Thyroid gland (tissue), 4 donors: ENCODE measurements around the gene NAT8L. TPM values are rescaled to one million over a fixed set of nuclear protein-coding genes. Genes with fewer than 3 reads are reported as not detected.

Experiments used
- DNase-seq, 2 donors: peaks; one replicate each; pipeline ENCODE4 v3.0.0-alpha.2; 2019
- H3K27ac ChIP-seq, 3 donors: fragments of 200-600 bp; sonication (generic); 1 replicate in 2 of 3; 2 replicates in 1 of 3; pipeline ENCODE4 v1.5.1; 2016 to 2019; ENCODE audit warnings: mild to moderate bottlenecking in 1 of 3, moderate library complexity in 1 of 3
- H3K27me3 ChIP-seq: fragments of 200-600 bp; sonication (generic); one replicate; pipeline ENCODE4 v1.5.1; 2019
- H3K36me3 ChIP-seq, 2 donors: fragments of 200-600 bp; sonication (generic); one replicate each; pipeline ENCODE4 v1.5.1; 2016 to 2019
- H3K4me1 ChIP-seq, 2 donors: fragments of 200-600 bp; sonication (generic); one replicate each; pipeline ENCODE4 v1.5.1; 2017 to 2019
- H3K4me3 ChIP-seq, 3 donors: fragments of 200-600 bp; sonication (generic); replicated peaks in 1 of 3; 1 replicate in 2 of 3; 2 replicates in 1 of 3; pipeline ENCODE4 v1.5.1; 2016; ENCODE audit warnings: mild to moderate bottlenecking in 1 of 3
- H3K9me3 ChIP-seq: fragments of 200-600 bp; sonication (generic); one replicate; pipeline ENCODE4 v1.5.1; 2017
- POLR2A ChIP-seq, 2 donors: fragments of 450-650 bp; IDR thresholded peaks; one replicate each; pipeline ENCODE4 v1.6.1; 2017; ENCODE audit warnings: antibody characterized with exemption in 2 of 2, mild to moderate bottlenecking in 2 of 2, moderate library complexity in 1 of 2
- WGBS, 2 donors: methylation state at CpG; one replicate each; pipeline ENCODE4 v1.1.5; 2017; 5-methylcytosine and 5-hydroxymethylcytosine counted together
- intact Hi-C: fragments of 100-400 bp; cut with DNase I; formaldehyde crosslinking; loops from one replicate; pipeline ENCODE4 v1.15.1; 2023
- total RNA-seq, 4 donors: library from RNA; depleted of rRNA; stranded (reverse); fragments of >200 nt; gene quantifications; one replicate each; pipeline ENCODE4 v1.2.3, GENCODE V29; 2016
- TF ChIP-seq, protein P1 (sequence below), 6 experiments: fragments of 200-600 bp in 3 of 6; fragments of 450-650 bp in 3 of 6; sonication (generic) in 3 of 6; IDR thresholded peaks; one replicate each; pipeline ENCODE4 v1.5.1; 2016 to 2019; ENCODE audit warnings: antibody characterized with exemption in 6 of 6, mild to moderate bottlenecking in 2 of 6, inconsistent platforms in 1 of 6, moderate library complexity in 1 of 6

The NAT8L gene
- total RNA-seq, 4 donors from 2014 or later: 1.3 to 1.8 (median 1.5) TPM

DNA sequence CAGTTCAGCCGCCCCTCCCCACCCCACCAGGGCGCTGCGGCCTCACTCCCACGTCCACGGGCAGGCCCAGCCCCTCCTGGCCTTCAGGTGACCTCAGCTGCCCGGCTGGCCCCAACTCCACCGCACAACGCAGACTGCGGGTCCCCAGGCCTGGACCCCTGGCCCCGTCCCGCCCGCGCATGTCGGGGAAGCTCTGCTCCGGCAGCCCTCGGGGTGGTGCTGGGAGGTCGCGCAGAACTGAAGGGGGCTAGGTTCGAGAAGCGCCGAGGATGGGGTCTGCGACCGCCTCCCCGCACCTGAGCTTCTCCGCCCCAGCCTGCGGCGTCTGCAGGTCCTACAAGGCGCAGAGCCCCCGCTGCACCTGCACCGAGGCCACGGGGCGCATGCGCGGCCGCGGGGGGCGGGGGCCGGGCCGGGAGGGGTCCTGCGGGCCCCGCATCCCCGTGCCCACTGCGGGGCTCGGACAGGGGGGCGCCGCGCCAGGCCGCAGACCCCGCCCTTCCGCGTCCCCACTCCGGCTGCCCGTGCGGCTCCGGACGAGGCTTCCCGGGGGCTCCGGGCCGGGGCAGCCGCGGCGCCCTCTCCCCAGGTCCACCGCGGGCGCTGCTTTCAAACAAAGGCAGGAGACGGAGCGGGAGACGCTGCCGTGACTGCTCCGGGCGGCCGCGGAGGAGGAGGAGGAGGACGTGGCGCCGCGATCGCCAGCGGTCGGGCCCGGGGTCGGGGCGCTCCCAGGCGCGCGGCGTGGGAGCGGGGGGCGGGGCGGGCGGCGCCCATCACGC is 672 bp upstream of the NAT8L start:
- WGBS, 2 donors: 2% methylated on average over 10 to 11 of the region's 93 CpGs
- Histone ChIP-seq H3K27ac (no peak overlapping the region), H3K36me3 (no peaks in the 10 kb centered on the region), H3K27me3 (no peaks in the 10 kb centered on the region), H3K4me3 (peak overlapping the region in 1 of 3 donors; percentile 28), H3K4me1 (peaks cover 0 to 15% of the 10 kb centered on the region in 2 donors), H3K9me3 (no peaks in the 10 kb centered on the region)
- peak; percentile 13 to 23 for DNase-seq
- no peak for TF ChIP-seq POLR2A (IDR thresholded peaks at IDR 0.05)
- TF ChIP-seq, protein P1, sequence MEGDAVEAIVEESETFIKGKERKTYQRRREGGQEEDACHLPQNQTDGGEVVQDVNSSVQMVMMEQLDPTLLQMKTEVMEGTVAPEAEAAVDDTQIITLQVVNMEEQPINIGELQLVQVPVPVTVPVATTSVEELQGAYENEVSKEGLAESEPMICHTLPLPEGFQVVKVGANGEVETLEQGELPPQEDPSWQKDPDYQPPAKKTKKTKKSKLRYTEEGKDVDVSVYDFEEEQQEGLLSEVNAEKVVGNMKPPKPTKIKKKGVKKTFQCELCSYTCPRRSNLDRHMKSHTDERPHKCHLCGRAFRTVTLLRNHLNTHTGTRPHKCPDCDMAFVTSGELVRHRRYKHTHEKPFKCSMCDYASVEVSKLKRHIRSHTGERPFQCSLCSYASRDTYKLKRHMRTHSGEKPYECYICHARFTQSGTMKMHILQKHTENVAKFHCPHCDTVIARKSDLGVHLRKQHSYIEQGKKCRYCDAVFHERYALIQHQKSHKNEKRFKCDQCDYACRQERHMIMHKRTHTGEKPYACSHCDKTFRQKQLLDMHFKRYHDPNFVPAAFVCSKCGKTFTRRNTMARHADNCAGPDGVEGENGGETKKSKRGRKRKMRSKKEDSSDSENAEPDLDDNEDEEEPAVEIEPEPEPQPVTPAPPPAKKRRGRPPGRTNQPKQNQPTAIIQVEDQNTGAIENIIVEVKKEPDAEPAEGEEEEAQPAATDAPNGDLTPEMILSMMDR (IDR thresholded peaks at IDR 0.05): no peak
- intact Hi-C loops: no loop called here

DNA sequence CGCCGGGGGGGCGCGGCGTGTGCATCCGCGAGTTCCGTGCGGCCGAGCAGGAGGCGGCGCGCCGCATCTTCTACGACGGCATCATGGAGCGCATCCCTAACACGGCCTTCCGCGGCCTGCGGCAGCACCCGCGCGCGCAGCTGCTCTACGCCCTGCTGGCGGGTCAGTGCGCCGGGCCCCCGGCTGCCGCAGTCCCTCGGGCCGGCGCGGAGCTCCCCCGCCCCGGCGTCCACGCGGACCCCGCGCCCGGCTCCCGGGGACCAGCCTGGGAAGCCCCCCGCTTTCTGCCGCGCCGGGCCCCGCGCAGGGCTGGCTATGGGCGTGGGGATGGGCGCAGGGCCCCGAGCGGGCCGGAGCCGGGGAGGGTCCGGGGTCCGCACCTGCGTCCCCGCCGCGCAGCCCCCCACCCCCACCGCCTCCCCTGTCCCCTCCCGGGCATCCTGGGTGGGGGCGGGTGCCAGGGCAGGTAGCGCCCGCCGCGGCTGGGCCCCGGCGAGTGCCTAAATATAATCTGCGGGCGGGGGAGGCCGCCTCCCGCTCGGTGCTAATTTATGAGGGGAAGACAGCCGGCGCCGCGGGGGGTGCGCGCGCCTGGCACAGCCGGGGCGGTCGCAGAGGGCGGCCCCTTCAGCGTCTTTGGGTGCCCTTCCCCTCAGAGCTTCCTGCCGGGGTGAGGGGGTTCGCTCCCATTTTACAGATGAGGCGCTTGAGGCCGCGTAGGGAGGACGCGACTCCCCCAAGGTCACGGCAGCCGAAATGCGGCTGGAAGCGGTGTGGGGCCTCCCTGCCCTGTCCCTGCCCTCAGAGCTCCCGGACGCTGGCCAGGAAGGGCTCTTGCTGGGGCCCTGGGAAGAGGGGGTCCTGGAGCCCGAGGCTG is 837 bp downstream of the NAT8L start:
- TF ChIP-seq POLR2A (IDR thresholded peaks at IDR 0.05): no peak
- TF ChIP-seq, protein P1 (IDR thresholded peaks at IDR 0.05): no peak
- no peak overlapping the region for H3K27ac ChIP-seq
- H3K27me3 ChIP-seq: no peaks in the 10 kb centered on the region
- no peak overlapping the region for H3K4me3 ChIP-seq
- 12 to 26% methylated on average over 3 to 10 of the region's 102 CpGs for WGBS, 2 donors
- intact Hi-C loops: no loop called here
- H3K9me3 ChIP-seq: no peaks in the 10 kb centered on the region
- peak in 1 of 2 donors; percentile 10 for DNase-seq
- H3K4me1 ChIP-seq: peaks cover 0 to 15% of the 10 kb centered on the region in 2 donors
- H3K36me3 ChIP-seq: no peaks in the 10 kb centered on the region

DNA sequence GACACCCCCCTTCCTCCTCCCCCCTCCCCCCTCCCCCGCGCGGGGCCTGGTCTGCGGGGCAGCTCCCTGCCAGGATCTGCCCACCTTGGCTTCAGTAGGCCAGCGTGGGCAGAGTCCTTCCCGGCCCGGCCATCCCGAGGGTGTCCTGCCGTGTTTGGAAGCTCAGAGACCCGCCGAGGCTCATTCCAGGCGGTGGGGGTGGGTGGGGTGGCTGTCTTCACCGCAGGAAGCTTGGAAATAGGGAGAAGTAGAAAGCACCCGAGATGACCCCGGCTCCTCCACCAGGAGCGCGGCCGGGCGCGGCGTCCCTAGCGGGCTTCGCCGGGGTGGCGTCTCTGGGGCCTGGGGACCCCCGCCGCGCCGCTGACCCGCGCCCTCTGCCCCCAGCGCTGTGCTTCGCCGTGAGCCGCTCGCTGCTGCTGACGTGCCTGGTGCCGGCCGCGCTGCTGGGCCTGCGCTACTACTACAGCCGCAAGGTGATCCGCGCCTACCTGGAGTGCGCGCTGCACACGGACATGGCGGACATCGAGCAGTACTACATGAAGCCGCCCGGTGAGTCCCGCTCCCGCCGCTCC is 1.6 kb downstream of the NAT8L start:
- DNase-seq: no peak
- no peak for TF ChIP-seq POLR2A (IDR thresholded peaks at IDR 0.05)
- TF ChIP-seq, protein P1 (IDR thresholded peaks at IDR 0.05): no peak
- WGBS, 2 donors: 34 to 37% methylated on average over 8 to 29 of the region's 54 CpGs
- no peaks in the 10 kb centered on the region for H3K27me3 ChIP-seq
- intact Hi-C loops: no loop called here
- H3K4me1 ChIP-seq: peaks cover 0 to 15% of the 10 kb centered on the region in 2 donors
- H3K36me3 ChIP-seq: no peaks in the 10 kb centered on the region
- no peak overlapping the region for H3K4me3 ChIP-seq
- no peaks in the 10 kb centered on the region for H3K9me3 ChIP-seq
- H3K27ac ChIP-seq: no peak overlapping the region

DNA sequence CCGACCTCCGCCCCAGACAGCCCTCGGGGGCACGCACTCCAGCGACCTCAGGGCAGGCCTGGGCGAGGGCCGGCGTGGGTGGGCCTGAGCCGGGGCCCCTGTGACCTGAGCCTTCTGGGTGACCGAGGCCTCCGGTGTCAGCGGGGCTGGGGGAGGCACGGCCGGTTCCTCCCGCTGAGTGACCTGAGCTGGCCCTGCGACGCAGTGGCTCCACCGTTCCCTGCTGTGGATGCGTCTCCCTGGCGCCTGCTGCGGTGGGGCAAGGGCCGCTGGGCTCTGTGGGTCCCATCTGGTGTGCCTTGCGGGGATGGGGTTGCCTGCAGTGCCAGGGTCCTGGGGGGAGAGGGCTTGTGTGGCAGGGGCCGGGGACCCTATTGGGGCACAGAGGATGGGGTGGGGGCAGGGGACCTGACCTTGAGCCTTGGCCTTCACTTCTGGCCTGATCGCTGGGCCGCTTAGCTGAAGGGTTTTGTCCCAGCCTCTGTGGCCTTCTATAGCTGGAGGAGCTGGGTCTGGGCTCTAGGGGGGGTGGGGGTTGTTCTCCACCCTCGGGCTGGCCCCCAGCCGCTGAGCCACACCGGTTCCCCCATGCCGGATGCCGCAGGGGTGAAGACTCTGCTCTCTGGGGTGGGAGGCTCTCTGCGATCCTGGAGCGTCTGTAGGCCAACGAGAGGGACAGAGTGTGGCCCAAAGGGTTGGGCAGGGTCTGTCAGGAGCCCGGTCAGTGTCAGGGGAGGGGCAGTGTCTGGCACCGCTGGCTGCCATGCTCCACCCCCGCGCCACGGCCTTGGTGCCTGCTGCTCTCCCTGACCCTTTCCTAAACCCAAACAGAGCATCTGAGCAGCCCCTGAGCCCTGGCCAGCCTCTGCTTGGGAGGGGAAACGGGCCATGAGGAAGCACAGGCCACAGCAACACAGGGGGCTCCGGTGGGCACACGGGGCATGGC is 2.3 kb downstream of the NAT8L start:
- intact Hi-C loops: no loop called here
- no peaks in the 10 kb centered on the region for H3K9me3 ChIP-seq
- no peaks in the 10 kb centered on the region for H3K27me3 ChIP-seq
- DNase-seq: no peak
- no peak overlapping the region for H3K4me3 ChIP-seq
- WGBS, 2 donors: 70 to 86% methylated on average over 4 to 34 of the region's 42 CpGs
- H3K4me1 ChIP-seq: peaks cover 0 to 15% of the 10 kb centered on the region in 2 donors
- no peak for TF ChIP-seq POLR2A (IDR thresholded peaks at IDR 0.05)
- TF ChIP-seq, protein P1 (IDR thresholded peaks at IDR 0.05): no peak
- no peak overlapping the region for H3K27ac ChIP-seq
- H3K36me3 ChIP-seq: no peaks in the 10 kb centered on the region
